Neural crest cell (in vitro differentiated cells): Measurements from ENCODE around the gene CARMIL1. TPM values are rescaled to one million over a fixed set of nuclear protein-coding genes. Genes with fewer than 3 reads are reported as not detected.

Experiments used
- DNase-seq: peaks from one replicate; pipeline ENCODE4 v3.0.0; 2021; ENCODE audit warnings: low read depth, mixed read lengths, low spot score
- H3K27ac Mint-ChIP-seq: one replicate; pipeline ENCODE4 v1.8.0; 2021; ENCODE audit warnings: mild to moderate bottlenecking, mixed read lengths; ENCODE audit not compliant: unreplicated experiment
- H3K27me3 Mint-ChIP-seq: 2 replicates; pipeline ENCODE4 v1.8.0; 2021; ENCODE audit warnings: low read depth, mild to moderate bottlenecking, mixed read lengths
- H3K36me3 Mint-ChIP-seq: 2 replicates; pipeline ENCODE4 v1.8.0; 2021; ENCODE audit warnings: low read depth, mild to moderate bottlenecking, mixed read lengths
- H3K4me1 Mint-ChIP-seq: 2 replicates; pipeline ENCODE4 v1.8.0; 2021; ENCODE audit warnings: mixed read lengths
- H3K4me3 Mint-ChIP-seq: one replicate; pipeline ENCODE4 v1.8.0; 2021; ENCODE audit warnings: mild to moderate bottlenecking, mixed read lengths
- H3K9me3 Mint-ChIP-seq: 2 replicates; pipeline ENCODE4 v1.8.0; 2021; ENCODE audit warnings: mixed read lengths
- total RNA-seq: library from RNA; stranded (reverse); gene quantifications from 2 replicates; pipeline ENCODE4 v1.2.1, GENCODE V29; 2021
- TF ChIP-seq, protein P1 (sequence below): fragments of 200-600 bp; sonication (generic); conservative IDR thresholded peaks from 2 replicates; pipeline ENCODE4 v1.5.0; 2021; ENCODE audit warnings: antibody characterized with exemption, mild to moderate bottlenecking

CARMIL1 gene
- total RNA-seq, 1 donor from 2014 or later: 4.5 TPM

DNA sequence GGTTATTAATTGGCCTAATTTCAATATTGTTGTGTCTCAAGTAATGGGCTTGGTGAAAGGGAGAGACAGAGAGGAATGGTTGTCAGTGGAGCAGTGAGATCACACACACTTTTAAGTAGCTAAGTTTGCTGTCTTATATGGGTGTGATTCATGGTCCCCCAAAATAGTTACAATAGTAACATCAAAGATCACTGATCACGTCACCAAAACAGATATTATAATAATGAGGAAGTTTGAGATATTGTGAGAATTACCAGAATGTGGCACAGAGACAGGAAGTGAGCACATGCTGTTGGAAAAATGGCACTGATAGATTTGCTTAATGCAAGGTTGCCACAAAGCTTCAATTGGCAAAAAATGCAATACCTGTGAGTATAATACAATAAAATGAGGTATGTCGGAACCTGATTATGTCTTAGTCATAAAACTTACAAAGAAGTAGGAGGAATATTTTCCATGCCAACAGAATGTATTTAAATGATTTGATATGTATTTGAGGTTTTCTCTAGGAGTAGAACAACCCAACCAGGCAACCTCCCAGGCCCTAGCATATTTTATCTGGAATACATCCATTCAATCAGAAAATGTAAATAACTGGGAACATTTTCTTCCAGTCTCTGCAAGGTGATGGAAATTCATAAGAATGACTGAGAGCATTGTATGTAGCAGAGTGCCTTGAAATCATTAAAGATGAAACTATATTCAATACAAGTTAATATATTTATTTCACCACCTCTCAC, 167.8 kb downstream of the CARMIL1 start:
- H3K27me3 Mint-ChIP-seq: no peaks in the 10 kb centered on the region
- peaks cover 7% of the 10 kb centered on the region for H3K36me3 Mint-ChIP-seq
- H3K27ac Mint-ChIP-seq: no peak overlapping the region
- no peak for DNase-seq
- H3K4me3 Mint-ChIP-seq: no peak overlapping the region
- H3K9me3 Mint-ChIP-seq: peaks cover 10% of the 10 kb centered on the region
- peaks cover 17% of the 10 kb centered on the region for H3K4me1 Mint-ChIP-seq
- TF ChIP-seq, protein P1, sequence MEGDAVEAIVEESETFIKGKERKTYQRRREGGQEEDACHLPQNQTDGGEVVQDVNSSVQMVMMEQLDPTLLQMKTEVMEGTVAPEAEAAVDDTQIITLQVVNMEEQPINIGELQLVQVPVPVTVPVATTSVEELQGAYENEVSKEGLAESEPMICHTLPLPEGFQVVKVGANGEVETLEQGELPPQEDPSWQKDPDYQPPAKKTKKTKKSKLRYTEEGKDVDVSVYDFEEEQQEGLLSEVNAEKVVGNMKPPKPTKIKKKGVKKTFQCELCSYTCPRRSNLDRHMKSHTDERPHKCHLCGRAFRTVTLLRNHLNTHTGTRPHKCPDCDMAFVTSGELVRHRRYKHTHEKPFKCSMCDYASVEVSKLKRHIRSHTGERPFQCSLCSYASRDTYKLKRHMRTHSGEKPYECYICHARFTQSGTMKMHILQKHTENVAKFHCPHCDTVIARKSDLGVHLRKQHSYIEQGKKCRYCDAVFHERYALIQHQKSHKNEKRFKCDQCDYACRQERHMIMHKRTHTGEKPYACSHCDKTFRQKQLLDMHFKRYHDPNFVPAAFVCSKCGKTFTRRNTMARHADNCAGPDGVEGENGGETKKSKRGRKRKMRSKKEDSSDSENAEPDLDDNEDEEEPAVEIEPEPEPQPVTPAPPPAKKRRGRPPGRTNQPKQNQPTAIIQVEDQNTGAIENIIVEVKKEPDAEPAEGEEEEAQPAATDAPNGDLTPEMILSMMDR: no peak

DNA sequence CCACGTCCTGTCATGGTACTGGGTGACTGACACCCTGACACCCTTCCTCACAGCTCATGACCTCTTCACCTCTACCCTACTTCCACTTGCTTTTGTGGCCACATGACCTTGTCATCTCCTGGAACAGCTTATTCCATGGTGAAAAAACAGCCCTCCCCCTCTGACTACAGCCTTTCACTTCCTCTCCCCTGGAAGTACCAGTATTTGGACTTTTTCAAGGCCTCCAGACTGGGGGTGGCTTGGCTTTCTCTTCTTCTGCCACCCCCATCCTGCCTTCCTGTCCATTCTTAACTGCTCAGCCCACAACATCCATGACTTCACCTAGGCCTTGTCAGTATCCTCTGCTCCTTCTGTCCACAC, 168.4 kb downstream of the CARMIL1 start:
- peaks cover 10% of the 10 kb centered on the region for H3K9me3 Mint-ChIP-seq
- TF ChIP-seq, protein P1: no peak
- H3K36me3 Mint-ChIP-seq: peaks cover 7% of the 10 kb centered on the region
- H3K27me3 Mint-ChIP-seq: no peaks in the 10 kb centered on the region
- no peak overlapping the region for H3K27ac Mint-ChIP-seq
- no peak for DNase-seq
- peaks cover 17% of the 10 kb centered on the region for H3K4me1 Mint-ChIP-seq
- no peak overlapping the region for H3K4me3 Mint-ChIP-seq

DNA sequence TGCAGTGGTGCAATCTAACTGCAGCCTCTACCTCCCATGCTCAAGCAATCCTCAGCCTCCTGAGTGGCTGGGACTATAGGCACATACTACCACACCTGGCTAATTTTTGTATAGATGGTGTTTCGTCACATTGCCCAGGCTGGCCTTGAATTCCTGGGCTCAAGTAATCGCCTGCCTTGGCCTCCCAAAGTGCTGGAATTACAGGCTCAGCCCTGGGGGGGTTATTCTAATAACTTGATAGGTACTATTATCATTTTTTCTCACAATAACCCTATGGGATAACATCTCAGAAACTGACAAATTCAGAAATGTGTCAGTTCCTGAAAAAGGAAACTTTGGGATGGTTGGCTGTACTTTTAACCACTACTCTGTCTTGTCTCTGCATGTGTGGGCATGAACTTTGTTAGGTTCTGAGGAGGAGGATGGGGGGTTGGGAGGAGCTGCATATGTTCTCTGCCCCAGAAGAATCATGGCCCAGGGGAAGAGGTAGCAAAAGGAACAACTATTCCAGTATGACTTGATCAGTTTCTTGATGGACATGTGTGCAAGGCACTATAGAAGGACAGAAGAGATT, 169.9 kb downstream of the CARMIL1 start:
- no peak for DNase-seq
- Mint-ChIP-seq H3K4me1 (peaks cover 17% of the 10 kb centered on the region), H3K27ac (no peak overlapping the region), H3K27me3 (no peaks in the 10 kb centered on the region), H3K9me3 (peaks cover 10% of the 10 kb centered on the region), H3K36me3 (peaks cover 7% of the 10 kb centered on the region), H3K4me3 (no peak overlapping the region)
- TF ChIP-seq, protein P1: no peak

DNA sequence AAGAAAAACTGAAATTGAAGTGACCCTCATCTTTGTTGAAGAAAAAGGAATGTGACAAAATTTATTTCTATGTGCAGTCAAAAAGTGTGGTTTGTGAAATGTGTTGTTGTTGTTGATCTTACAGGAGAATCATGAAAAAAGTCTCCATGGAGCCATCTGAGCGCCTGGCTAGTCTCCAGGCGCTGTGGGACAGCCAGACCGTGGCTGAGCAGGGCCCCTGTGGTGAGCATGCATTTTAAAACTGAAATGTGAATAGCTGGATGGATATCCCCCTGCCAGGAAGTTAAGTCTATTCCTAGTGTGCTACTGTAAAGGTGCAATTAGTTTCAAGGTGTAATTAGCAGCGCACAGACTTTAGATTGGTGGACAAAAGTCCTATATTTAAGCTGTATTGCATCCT, 170.6 kb downstream of the CARMIL1 start:
- peaks cover 17% of the 10 kb centered on the region for H3K4me1 Mint-ChIP-seq
- H3K27me3 Mint-ChIP-seq: no peaks in the 10 kb centered on the region
- H3K4me3 Mint-ChIP-seq: no peak overlapping the region
- TF ChIP-seq, protein P1: no peak
- DNase-seq: no peak
- peaks cover 10% of the 10 kb centered on the region for H3K9me3 Mint-ChIP-seq
- H3K27ac Mint-ChIP-seq: no peak overlapping the region
- peaks cover 7% of the 10 kb centered on the region for H3K36me3 Mint-ChIP-seq

DNA sequence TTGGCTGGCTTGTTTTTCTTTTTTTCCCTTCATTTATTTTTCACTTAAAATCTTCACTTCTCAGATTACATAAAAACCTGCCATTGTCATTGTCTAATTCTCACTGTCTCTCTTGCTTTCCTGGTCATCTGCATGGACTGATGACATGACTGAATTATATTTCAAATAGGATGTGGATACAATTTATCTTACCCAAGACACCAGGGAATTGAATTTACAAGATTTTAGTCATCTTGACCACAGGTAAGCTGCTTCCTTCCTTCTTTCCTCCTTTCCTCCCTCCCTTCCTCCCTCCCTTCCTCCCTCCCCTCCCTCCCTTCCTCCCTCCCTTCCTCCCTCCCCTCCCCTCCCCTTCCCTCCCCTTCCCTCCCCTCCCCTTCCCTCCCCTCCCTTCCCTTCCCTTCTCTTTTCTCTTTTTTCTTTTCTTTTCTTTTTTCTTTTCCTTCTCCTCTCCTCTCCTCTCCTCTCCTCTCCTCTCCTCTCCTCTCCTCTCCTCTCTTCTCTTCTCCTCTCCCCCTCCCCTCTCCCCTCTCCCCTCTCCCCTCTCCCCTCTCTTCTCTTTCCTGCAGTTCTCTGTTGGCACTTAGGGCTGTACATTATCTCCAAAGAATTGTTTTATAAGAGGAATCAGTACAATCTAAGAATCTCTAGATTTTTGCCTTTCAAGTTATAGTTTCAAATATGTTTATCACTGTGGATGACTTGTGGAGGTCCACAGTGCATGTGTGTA, 171.5 kb downstream of the CARMIL1 start:
- H3K4me1 Mint-ChIP-seq: peaks cover 17% of the 10 kb centered on the region
- H3K27ac Mint-ChIP-seq: no peak overlapping the region
- TF ChIP-seq, protein P1: no peak
- H3K9me3 Mint-ChIP-seq: peaks cover 6% of the 10 kb centered on the region
- no peaks in the 10 kb centered on the region for H3K27me3 Mint-ChIP-seq
- no peak for DNase-seq
- no peak overlapping the region for H3K4me3 Mint-ChIP-seq
- H3K36me3 Mint-ChIP-seq: peaks cover 7% of the 10 kb centered on the region
